Measurements from ENCODE around the gene RIN1.
A peak's percentile ranks its signal among the peaks of the same experiment; 100 is the strongest.
"Not testable (repeated sequence)": the region's sequence is repeated elsewhere in the genome, so short reads cannot be mapped to it uniquely, and the experiment has no call there.

Gene RIN1

GRCh38 chr11:66350560-66351235 lies 14.5 kb upstream of the RIN1 start:
- DNase-seq, result not testable (repeated sequence)

GRCh38 chr11:66349084-66349386 lies 12.8 kb upstream of the RIN1 start:
- DNase-seq, result no peak

GRCh38 chr11:66347425-66348276 lies 11.4 kb upstream of the RIN1 start, which contains the start of gene B4GAT1:
B4GAT1 (minus strand) TSS chr11:66347629; CDS start chr11:66347545, 84 bp downstream.
- peak; percentile 84 for DNase-seq

GRCh38 chr11:66346476-66347424 lies 10.5 kb upstream of the RIN1 start:
- DNase-seq, result no peak

- DNase-seq, result no peak
Observed at GRCh38 chr11:66345316-66345649, 9.0 kb upstream of the RIN1 start.

- peak; percentile 91 for DNase-seq
Observed at GRCh38 chr11:66344550-66345315, 8.5 kb upstream of the RIN1 start, which contains the start of gene BRMS1. BRMS1 (minus strand) TSS chr11:66345104; CDS start chr11:66342234, 2,870 bp downstream.

- DNase-seq, result no peak
Observed at GRCh38 chr11:66343176-66343575, 6.9 kb upstream of the RIN1 start.

GRCh38 chr11:66341502-66342126 lies 5.4 kb upstream of the RIN1 start:
- no peak for DNase-seq

- DNase-seq, result no peak
Observed at GRCh38 chr11:66340596-66341501, 4.6 kb upstream of the RIN1 start.

- no peak for DNase-seq
Observed at GRCh38 chr11:66339686-66340483, 3.7 kb upstream of the RIN1 start.

GRCh38 chr11:66339162-66339675 lies 3.0 kb upstream of the RIN1 start:
- no peak for DNase-seq

GRCh38 chr11:66338276-66339161 lies 2.3 kb upstream of the RIN1 start:
- DNase-seq, result no peak

GRCh38 chr11:66337103-66337899 lies 1.1 kb upstream of the RIN1 start:
- no peak for DNase-seq

- DNase-seq, result no peak
Observed at GRCh38 chr11:66335531-66336233, 552 bp downstream of the RIN1 start.

- no peak for DNase-seq
Observed at GRCh38 chr11:66334605-66335442, 1.4 kb downstream of the RIN1 start.

Data from DMS153 (cell line).